HG03469 (cell line): ENCODE measurements around the gene DPY30.

Experiments used
- ATAC-seq: cut with Tn5 transposase; IDR thresholded peaks from one replicate; pipeline ENCODE4 v1.9.1; 2021; ENCODE audit warnings: mild to moderate bottlenecking, moderate library complexity, moderate number of reproducible peaks; ENCODE audit not compliant: unreplicated experiment

DPY30 gene

GRCh38 chr2:31979018-31979417, 60.6 kb downstream of the DPY30 start:
- ATAC-seq, result no peak

DNA sequence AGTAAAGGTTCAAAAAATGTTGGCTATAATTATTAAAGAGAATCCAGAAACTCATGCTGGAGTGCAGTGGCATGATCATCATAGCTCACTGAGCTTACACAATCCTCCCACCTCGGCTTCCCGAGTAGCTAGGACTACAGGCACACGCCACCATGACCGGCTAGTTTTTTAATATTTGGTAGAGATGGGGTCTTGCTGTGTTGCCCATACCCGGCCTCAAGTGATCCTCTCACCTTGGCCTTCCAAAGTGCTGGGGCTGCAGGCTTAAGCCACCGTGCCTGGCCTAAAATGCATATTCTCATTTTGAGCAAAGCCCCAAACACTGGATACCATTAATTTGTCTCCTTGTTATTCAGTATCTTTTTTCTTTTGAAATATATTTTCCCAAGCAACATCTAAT, 61.2 kb downstream of the DPY30 start:
- ATAC-seq, result no peak
